Vagina (tissue), 2 donors: ENCODE results near the gene ADAP1. TPM values are rescaled to one million over a fixed set of nuclear protein-coding genes. Genes with fewer than 3 reads are reported as not detected.

Experiments used
- DNase-seq, 2 donors: peaks; one replicate each; pipeline ENCODE4 v3.0.0-alpha.2; 2017; ENCODE audit errors: extremely low spot score in 2 of 2
- H3K27ac ChIP-seq: fragments of 200-600 bp; sonication (generic); one replicate; pipeline ENCODE4 v1.5.1; 2019
- H3K27me3 ChIP-seq: fragments of 200-600 bp; sonication (generic); one replicate; pipeline ENCODE4 v1.5.1; 2019
- H3K36me3 ChIP-seq, 2 donors: fragments of 200-600 bp; sonication (generic); one replicate each; pipeline ENCODE4 v1.5.1; 2017 to 2019
- H3K4me1 ChIP-seq: fragments of 200-600 bp; sonication (generic); one replicate; pipeline ENCODE4 v1.5.1; 2019
- H3K4me3 ChIP-seq, 2 donors: fragments of 200-600 bp; sonication (generic); 1 replicate in 1 of 2; 2 replicates in 1 of 2; pipeline ENCODE4 v1.5.1; 2016 to 2019
- H3K9me3 ChIP-seq: fragments of 200-600 bp; sonication (generic); one replicate; pipeline ENCODE4 v1.5.1; 2019
- CTCF ChIP-seq, 3 experiments: fragments of 450-650 bp in 2 of 3; fragments of 200-600 bp in 1 of 3; sonication (generic) in 1 of 3; IDR thresholded peaks; one replicate each; pipeline ENCODE4 v1.5.1; 2017 to 2019; ENCODE audit warnings: antibody characterized with exemption in 3 of 3, mild to moderate bottlenecking in 2 of 3, moderate library complexity in 2 of 3
- POLR2A ChIP-seq, 2 donors: fragments of 450-650 bp; IDR thresholded peaks; one replicate each; pipeline ENCODE4 v1.6.1; 2017; ENCODE audit warnings: antibody characterized with exemption in 2 of 2, mild to moderate bottlenecking in 2 of 2, moderate library complexity in 2 of 2
- POLR2AphosphoS5 ChIP-seq, 2 donors: sonication (generic); formaldehyde crosslinking; IDR thresholded peaks; one replicate each; pipeline ENCODE4 v1.9.0; 2017; ENCODE audit warnings: antibody characterized with exemption in 2 of 2, mild to moderate bottlenecking in 2 of 2, low read depth in 1 of 2; ENCODE audit not compliant: insufficient read depth in 1 of 2
- intact Hi-C: fragments of 100-400 bp; cut with DNase I; formaldehyde crosslinking; loops from one replicate; pipeline ENCODE4 v1.15.1; 2023
- total RNA-seq: library from RNA; depleted of rRNA; stranded (reverse); fragments of >200 nt; gene quantifications from one replicate; pipeline ENCODE4 v1.2.3, GENCODE V29; 2016

The ADAP1 gene
- total RNA-seq, 1 donor from 2014 or later = 4.2 TPM

GRCh38 chr7:855686-856369 is 98.7 kb downstream of the ADAP1 start:
- no peaks in the 10 kb centered on the region for H3K27me3 ChIP-seq
- intact Hi-C loops = no loop called here
- H3K4me1 ChIP-seq = no peaks in the 10 kb centered on the region
- no peak overlapping the region for H3K4me3 ChIP-seq
- peaks cover 0 to 88% of the 10 kb centered on the region in 2 donors for H3K36me3 ChIP-seq
- no peaks in the 10 kb centered on the region for H3K9me3 ChIP-seq
- TF ChIP-seq POLR2AphosphoS5 (IDR thresholded peaks at IDR 0.05; ENCODE audit: insufficient read depth in 1 of 2, low read depth in 1 of 2) (no peak), CTCF (IDR thresholded peaks at IDR 0.05) (no peak), POLR2A (IDR thresholded peaks at IDR 0.05) (no peak)
- H3K27ac ChIP-seq = no peak overlapping the region
- no peak for DNase-seq

GRCh38 chr7:854118-854775 is 100.2 kb downstream of the ADAP1 start:
- Histone ChIP-seq H3K4me3 (no peak overlapping the region), H3K27ac (no peak overlapping the region), H3K27me3 (no peaks in the 10 kb centered on the region), H3K9me3 (no peaks in the 10 kb centered on the region), H3K4me1 (no peaks in the 10 kb centered on the region), H3K36me3 (peaks cover 0 to 88% of the 10 kb centered on the region in 2 donors)
- intact Hi-C loops = no loop called here
- TF ChIP-seq CTCF (IDR thresholded peaks at IDR 0.05) (no peak), POLR2AphosphoS5 (IDR thresholded peaks at IDR 0.05; ENCODE audit: insufficient read depth in 1 of 2, low read depth in 1 of 2) (no peak), POLR2A (IDR thresholded peaks at IDR 0.05) (no peak)
- no peak for DNase-seq

GRCh38 chr7:853366-854117 is 100.9 kb downstream of the ADAP1 start:
- DNase-seq = no peak
- TF ChIP-seq POLR2AphosphoS5 (IDR thresholded peaks at IDR 0.05; ENCODE audit: insufficient read depth in 1 of 2, low read depth in 1 of 2) (no peak), CTCF (IDR thresholded peaks at IDR 0.05) (no peak), POLR2A (IDR thresholded peaks at IDR 0.05) (no peak)
- Histone ChIP-seq H3K9me3 (no peaks in the 10 kb centered on the region), H3K27me3 (no peaks in the 10 kb centered on the region), H3K4me1 (no peaks in the 10 kb centered on the region), H3K36me3 (peaks cover 0 to 88% of the 10 kb centered on the region in 2 donors), H3K27ac (no peak overlapping the region), H3K4me3 (no peak overlapping the region)
- intact Hi-C loops = no loop called here

GRCh38 chr7:851204-851603 is 103.3 kb downstream of the ADAP1 start:
- Histone ChIP-seq H3K4me3 (no peak overlapping the region), H3K27me3 (no peaks in the 10 kb centered on the region), H3K27ac (no peak overlapping the region), H3K4me1 (no peaks in the 10 kb centered on the region), H3K36me3 (peaks cover 0 to 68% of the 10 kb centered on the region in 2 donors), H3K9me3 (no peaks in the 10 kb centered on the region)
- intact Hi-C loops = no loop called here
- no peak for DNase-seq
- TF ChIP-seq POLR2AphosphoS5 (IDR thresholded peaks at IDR 0.05; ENCODE audit: insufficient read depth in 1 of 2, low read depth in 1 of 2) (no peak), POLR2A (IDR thresholded peaks at IDR 0.05) (no peak), CTCF (IDR thresholded peaks at IDR 0.05) (no peak)
